Common myeloid progenitor, CD34-positive (primary cell): ENCODE data around the gene GLDC.
"Not testable (repeated sequence)": the region's sequence is repeated elsewhere in the genome, so short reads cannot be mapped to it uniquely, and the experiment has no call there.

Experiments
- CTCF ChIA-PET: fragments of 350-600 bp; sonication (Branson Sonifier 250); formaldehyde crosslinking; loops from one replicate; lab custom pipeline; 2021; ENCODE audit warnings: antibody characterized with exemption; lab: Charles Lee
- POLR2A ChIA-PET: fragments of 350-600 bp; sonication (Branson Sonifier 250); formaldehyde crosslinking; loops from one replicate; lab custom pipeline; 2021; ENCODE audit warnings: antibody characterized with exemption; lab: Charles Lee
- DNase-seq, 3 donors: peaks; one replicate each; pipeline versions ENCODE4 v3.0.0 to v3.0.0-alpha.2; 2013
- H3K27ac ChIP-seq, 2 experiments: 1 replicate in 1 of 2; 2 replicates in 1 of 2; pipeline ENCODE4 v1.7.0; 2013; ENCODE audit warnings: inconsistent platforms in 2 of 2, low read length in 2 of 2, mild to moderate bottlenecking in 2 of 2, low read depth in 1 of 2, moderate library complexity in 1 of 2; ENCODE audit not compliant: severe bottlenecking in 2 of 2, insufficient read depth in 1 of 2, poor library complexity in 1 of 2
- H3K27me3 ChIP-seq, 5 experiments: replicated peaks in 2 of 5; 1 replicate in 3 of 5; 2 replicates in 2 of 5; pipeline versions ENCODE4 v1.6.1 to v1.7.0; 2013; ENCODE audit warnings: low read length in 4 of 5, mild to moderate bottlenecking in 2 of 5, moderate library complexity in 2 of 5, inconsistent platforms in 1 of 5; ENCODE audit not compliant: insufficient read depth in 5 of 5, control insufficient read depth in 4 of 5
- H3K36me3 ChIP-seq, 4 experiments: 1 replicate in 2 of 4; 2 replicates in 2 of 4; pipeline versions ENCODE4 v1.6.1 to v1.7.0; 2013; ENCODE audit warnings: low read length in 3 of 4, control low read depth in 1 of 4, mild to moderate bottlenecking in 1 of 4; ENCODE audit not compliant: control insufficient read depth in 4 of 4, insufficient read depth in 4 of 4
- H3K4me1 ChIP-seq, 4 experiments: 1 replicate in 3 of 4; 2 replicates in 1 of 4; pipeline versions ENCODE4 v1.6.1 to v1.7.1; 2013; ENCODE audit warnings: low read length in 3 of 4, mild to moderate bottlenecking in 3 of 4, control low read depth in 1 of 4, inconsistent platforms in 1 of 4, moderate library complexity in 1 of 4; ENCODE audit not compliant: control insufficient read depth in 4 of 4, insufficient read depth in 4 of 4; ENCODE audit errors: control extremely low read depth in 1 of 4
- H3K4me3 ChIP-seq, 7 experiments: 1 replicate in 4 of 7; 2 replicates in 3 of 7; pipeline versions ENCODE4 v1.5.1 to v1.7.0; 2013; ENCODE audit warnings: mild to moderate bottlenecking in 7 of 7, low read length in 6 of 7, moderate library complexity in 6 of 7, inconsistent platforms in 2 of 7, low read depth in 2 of 7, control low read depth in 1 of 7; ENCODE audit not compliant: insufficient read depth in 4 of 7, control insufficient read depth in 1 of 7; ENCODE audit errors: extremely low read depth in 1 of 7
- H3K9me3 ChIP-seq, 5 experiments: 1 replicate in 4 of 5; 2 replicates in 1 of 5; pipeline versions ENCODE4 v1.6.1 to v1.7.1; 2013; ENCODE audit warnings: low read length in 4 of 5, mild to moderate bottlenecking in 2 of 5, inconsistent platforms in 1 of 5, low read depth in 1 of 5, moderate library complexity in 1 of 5; ENCODE audit not compliant: control insufficient read depth in 4 of 5, insufficient read depth in 2 of 5; ENCODE audit errors: control extremely low read depth in 1 of 5
- WGBS: methylation state at CpG from one replicate; pipeline ENCODE4 v1.1.5; 2013; ENCODE audit not compliant: insufficient coverage; 5-methylcytosine and 5-hydroxymethylcytosine counted together

GLDC gene

DNA sequence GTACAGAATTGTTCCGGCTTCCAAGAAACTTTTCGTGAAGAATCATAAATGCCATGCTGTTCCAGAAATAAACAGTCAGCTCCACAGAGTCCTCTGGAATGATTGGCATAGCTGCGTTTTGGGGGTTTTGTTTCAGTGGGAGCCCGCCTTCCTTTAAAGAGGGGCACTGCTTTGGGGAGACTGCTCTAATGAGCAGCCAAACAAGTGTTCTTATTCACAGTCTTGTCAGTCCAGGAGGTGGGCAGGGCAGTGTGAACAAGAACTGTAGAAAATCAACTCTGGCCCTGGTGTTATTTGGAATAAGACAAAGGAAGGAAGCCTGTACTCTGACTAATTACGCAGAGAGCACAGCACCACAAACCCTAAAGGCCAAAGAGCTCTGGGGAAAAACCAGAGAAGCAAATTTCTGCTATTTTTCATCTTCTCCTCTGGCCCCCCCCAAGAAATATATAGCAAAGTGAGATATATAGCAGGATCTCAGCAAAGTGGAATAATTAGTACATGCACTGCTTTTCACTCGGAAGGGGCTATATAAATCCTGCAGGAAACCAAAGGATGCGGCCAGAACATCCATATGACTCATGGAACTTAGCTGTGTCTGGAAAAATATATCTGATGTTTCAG lies 92.9 kb downstream of the GLDC start:
- no peaks in the 10 kb centered on the region for H3K36me3 ChIP-seq
- no peak overlapping the region for H3K27ac ChIP-seq
- 94% methylated on average over 6 of the region's 7 CpGs for WGBS
- no peaks in the 10 kb centered on the region for H3K27me3 ChIP-seq
- DNase-seq, result no peak
- CTCF ChIA-PET, result interaction anchor here (1.0 kb wide), 1 partner anchor 197 kb away, joined by 3 read pairs; no protein-coding TSS in a partner anchor
- no peaks in the 10 kb centered on the region for H3K9me3 ChIP-seq
- no peak overlapping the region for H3K4me3 ChIP-seq
- POLR2A ChIA-PET, result no interaction called here
- no peaks in the 10 kb centered on the region for H3K4me1 ChIP-seq

DNA sequence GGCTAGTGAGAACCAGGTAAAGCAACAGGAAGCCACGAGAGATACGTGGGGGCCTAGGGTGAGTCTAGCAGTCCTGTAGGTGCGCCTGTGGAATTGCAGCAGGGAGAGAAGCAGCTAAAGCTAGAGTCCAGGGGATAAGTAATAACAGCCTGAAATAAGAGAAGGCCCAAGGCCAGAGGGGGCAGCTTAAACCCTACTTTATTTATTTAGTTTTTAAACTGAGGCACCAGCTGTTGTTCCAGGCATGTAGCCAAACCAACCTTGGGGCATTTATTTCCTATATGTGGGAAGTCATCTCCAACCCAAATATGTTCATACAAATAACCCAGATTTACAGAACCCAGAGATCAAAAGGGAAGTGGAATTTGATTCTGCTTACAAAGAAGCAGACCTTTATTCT lies 93.5 kb downstream of the GLDC start:
- H3K4me3 ChIP-seq, result no peak overlapping the region
- no peak for DNase-seq

DNA sequence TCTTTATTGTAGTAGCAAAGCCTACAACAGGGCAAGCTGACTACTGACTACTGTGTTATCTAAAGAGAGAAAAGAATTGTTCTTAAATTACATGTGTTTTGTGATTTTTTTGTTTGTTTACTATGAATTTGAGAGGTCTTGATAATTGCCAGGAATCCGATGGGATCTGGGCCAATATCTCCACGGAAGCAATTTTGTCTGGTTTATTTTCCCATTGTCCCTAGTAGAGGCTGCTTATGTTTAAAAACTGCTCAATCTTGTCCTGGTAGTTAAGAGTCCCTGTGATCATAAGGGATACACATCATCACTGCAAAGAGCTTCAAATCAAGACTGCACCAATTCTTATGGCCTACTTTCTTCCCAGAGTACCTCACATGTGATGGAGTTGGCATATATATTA lies 94.4 kb downstream of the GLDC start:
- Histone ChIP-seq H3K9me3 (no peaks in the 10 kb centered on the region), H3K4me3 (no peak overlapping the region), H3K27ac (no peak overlapping the region), H3K4me1 (no peaks in the 10 kb centered on the region), H3K36me3 (no peaks in the 10 kb centered on the region), H3K27me3 (no peaks in the 10 kb centered on the region)
- whole genome bisulfite sequencing, result 90% methylated on average over 2 of the region's 2 CpGs
- POLR2A ChIA-PET, result no interaction called here
- CTCF ChIA-PET, result no interaction called here
- DNase-seq, result no peak

More for the DNA sequence above, 93.5 kb downstream of the GLDC start:
- ChIA-PET POLR2A (no interaction called here), CTCF (interaction anchor here (1.0 kb wide), 1 partner anchor 196 kb away, joined by 3 read pairs; no protein-coding TSS in a partner anchor)
- H3K27me3 ChIP-seq, result no peaks in the 10 kb centered on the region
- no peak overlapping the region for H3K27ac ChIP-seq
- H3K9me3 ChIP-seq, result no peaks in the 10 kb centered on the region
- H3K36me3 ChIP-seq, result no peaks in the 10 kb centered on the region
- WGBS, result 73% methylated on average over 3 of the region's 3 CpGs
- H3K4me1 ChIP-seq, result no peaks in the 10 kb centered on the region

DNA sequence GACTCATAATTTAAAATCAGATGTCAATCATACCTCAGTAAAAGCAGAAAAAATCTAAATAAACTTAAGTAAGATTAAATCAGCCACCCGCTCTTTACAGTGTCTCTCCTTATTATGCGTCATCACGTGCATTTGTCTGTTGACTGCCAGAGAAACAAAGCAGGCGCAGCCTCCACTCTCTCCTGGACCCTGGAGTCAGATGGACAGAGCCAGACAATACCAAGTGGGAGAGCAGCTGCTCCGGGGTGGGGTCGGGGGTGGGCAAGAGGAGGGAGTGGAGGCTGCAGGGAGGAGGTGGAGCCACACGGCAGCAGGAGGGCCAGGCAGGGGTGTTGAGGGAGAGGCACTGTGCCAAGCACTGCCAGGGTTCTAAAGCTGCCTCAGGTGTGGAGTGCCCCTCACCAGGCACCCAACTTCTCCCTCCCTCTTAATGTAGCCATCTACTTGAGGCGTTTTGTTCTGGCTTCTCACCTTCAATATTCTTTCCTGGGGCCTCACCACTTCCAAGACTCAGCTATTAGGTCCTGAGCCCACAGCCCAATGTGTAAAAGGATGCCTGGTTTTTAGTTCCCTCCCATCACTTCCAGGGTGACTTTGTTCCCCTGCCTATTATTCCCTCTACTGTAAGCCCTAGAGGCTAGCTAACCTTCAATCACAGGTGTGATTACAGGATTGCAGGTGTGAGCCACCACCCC lies 96.3 kb downstream of the GLDC start:
- no peak overlapping the region for H3K27ac ChIP-seq
- no peaks in the 10 kb centered on the region for H3K27me3 ChIP-seq
- H3K4me1 ChIP-seq, result no peaks in the 10 kb centered on the region
- DNase-seq, result no peak
- H3K9me3 ChIP-seq, result no peaks in the 10 kb centered on the region
- ChIA-PET POLR2A (no interaction called here), CTCF (no interaction called here)
- no peak overlapping the region for H3K4me3 ChIP-seq
- no peaks in the 10 kb centered on the region for H3K36me3 ChIP-seq
- 92% methylated on average over 8 of the region's 8 CpGs for WGBS

DNA sequence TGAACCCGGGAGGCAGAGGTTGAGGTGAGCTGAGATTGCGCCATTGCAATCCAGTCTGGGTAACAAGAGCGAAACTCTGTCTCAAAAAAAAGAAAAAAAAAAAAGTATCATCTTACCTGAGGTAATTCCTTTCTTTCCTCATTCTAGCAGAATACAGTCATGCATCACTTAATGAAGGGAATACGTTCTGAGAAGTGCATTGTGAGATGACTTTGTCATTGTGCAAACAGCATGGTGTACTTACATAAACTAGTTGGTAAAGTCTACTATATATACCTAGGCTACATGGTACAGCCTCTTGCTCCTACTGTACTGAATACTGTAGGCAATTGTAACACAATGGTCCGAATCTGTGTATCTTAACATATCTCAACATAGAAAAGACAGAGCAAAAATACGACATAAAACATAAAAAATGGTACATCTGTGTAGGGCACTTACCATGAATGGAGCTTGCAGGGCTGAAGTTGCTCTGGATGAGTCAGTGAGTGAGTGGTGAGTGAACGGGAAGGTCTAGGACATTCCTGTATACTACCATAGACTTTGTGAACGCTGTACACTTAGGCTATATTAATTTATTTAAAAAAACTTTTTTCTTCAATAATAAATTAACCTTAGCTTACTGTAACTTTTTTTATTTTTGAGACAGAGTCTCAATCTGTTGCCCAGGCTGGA lies 100.4 kb downstream of the GLDC start:
- WGBS, result 100% methylated on average over 2 of the region's 8 CpGs
- POLR2A ChIA-PET, result no interaction called here
- H3K9me3 ChIP-seq, result no peaks in the 10 kb centered on the region
- H3K4me3 ChIP-seq, result no peak overlapping the region
- CTCF ChIA-PET, result interaction anchor here (0.8 kb wide), 1 partner anchor 23 kb away, joined by 3 read pairs; no protein-coding TSS in a partner anchor
- no peaks in the 10 kb centered on the region for H3K36me3 ChIP-seq
- no peaks in the 10 kb centered on the region for H3K27me3 ChIP-seq
- no peak for DNase-seq
- H3K4me1 ChIP-seq, result no peaks in the 10 kb centered on the region
- no peak overlapping the region for H3K27ac ChIP-seq

DNA sequence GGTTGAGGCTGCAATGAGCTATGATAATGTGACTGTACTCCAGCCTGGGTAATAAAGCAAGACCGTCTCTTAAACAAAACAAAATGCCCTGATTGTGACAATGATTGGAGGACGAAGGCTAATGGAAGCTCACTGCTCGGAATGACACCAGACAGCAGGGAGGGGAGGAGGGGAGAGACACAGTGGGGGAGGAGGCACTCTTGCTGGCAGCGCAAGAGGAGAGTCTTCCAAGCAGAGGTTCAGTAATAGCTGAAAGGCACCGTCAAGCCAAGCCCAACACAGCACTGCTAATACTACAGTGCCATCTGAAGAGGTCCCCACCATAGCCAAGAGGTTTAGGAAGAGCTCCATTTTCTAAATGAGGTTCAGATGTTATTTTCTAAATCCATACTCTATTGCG lies 102.3 kb downstream of the GLDC start:
- H3K9me3 ChIP-seq, result no peaks in the 10 kb centered on the region
- DNase-seq, result no peak
- H3K36me3 ChIP-seq, result no peaks in the 10 kb centered on the region
- H3K4me3 ChIP-seq, result no peak overlapping the region
- whole genome bisulfite sequencing, result 94% methylated on average over 5 of the region's 6 CpGs
- no peaks in the 10 kb centered on the region for H3K4me1 ChIP-seq
- ChIA-PET POLR2A (no interaction called here), CTCF (interaction anchor here (0.7 kb wide), 1 partner anchor 158 kb away, joined by 3 read pairs; no protein-coding TSS in a partner anchor)
- no peak overlapping the region for H3K27ac ChIP-seq
- no peaks in the 10 kb centered on the region for H3K27me3 ChIP-seq

DNA sequence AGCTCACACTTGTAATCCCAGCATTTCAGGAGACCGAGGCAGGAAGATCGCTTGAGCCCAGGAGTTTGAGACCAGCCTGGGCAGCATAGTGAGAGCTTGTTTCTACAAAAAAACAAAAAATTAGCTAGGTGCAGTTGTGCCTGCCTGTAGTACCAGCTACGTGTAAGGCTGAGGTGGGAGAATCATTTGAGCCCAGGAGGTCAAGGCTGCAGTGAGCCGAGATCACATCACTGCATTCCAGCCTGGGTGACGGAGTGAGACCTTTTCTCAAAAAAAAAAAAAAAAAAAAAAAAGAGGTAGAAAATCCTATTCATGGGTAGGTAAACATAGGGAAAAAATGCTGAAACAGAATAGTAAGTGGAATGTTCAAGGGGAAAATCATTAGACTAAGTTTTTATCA lies 102.9 kb downstream of the GLDC start:
- 100% methylated on average over 3 of the region's 5 CpGs for WGBS

More for the DNA sequence above, 102.9 kb downstream of the GLDC start:
- DNase-seq, H3K36me3 ChIP-seq, H3K4me1 ChIP-seq, H3K27me3 ChIP-seq, H3K27ac ChIP-seq, CTCF ChIA-PET, POLR2A ChIA-PET, H3K9me3 ChIP-seq, H3K4me3 ChIP-seq: not testable (repeated sequence)
